H1 (cell line): ENCODE results near the gene OTOP3. TPM values are rescaled to one million over a fixed set of nuclear protein-coding genes. Genes with fewer than 3 reads are reported as not detected.

ENCODE experiments used
- CTCF ChIA-PET: fragments of 300-600 bp; sonication (Branson Sonifier 250); formaldehyde crosslinking; loops from one replicate; lab custom pipeline; 2021; ENCODE audit not compliant: partially characterized antibody; lab: Charles Lee
- POLR2A ChIA-PET: fragments of 300-600 bp; sonication (Branson Sonifier 250); formaldehyde crosslinking; loops from one replicate; lab custom pipeline; 2021; ENCODE audit warnings: inconsistent platforms; ENCODE audit not compliant: partially characterized antibody; lab: Charles Lee
- DNase-seq, 2 experiments: peaks; one replicate each; pipeline versions ENCODE4 v3.0.0 to v3.0.0-alpha.2; 2010 to 2022; ENCODE audit warnings: low spot score in 2 of 2, low read depth in 1 of 2, mixed read lengths in 1 of 2
- FAIRE-seq: peaks from 2 replicates; lab custom pipeline; 2011; peaks lifted over from hg19 to GRCh38; lab: Jason Lieb, UNC
- H2AFZ ChIP-seq: 2 replicates; pipeline ENCODE4 v1.8.1; 2012; ENCODE audit warnings: low read length, inconsistent platforms
- H2AK5ac ChIP-seq: 2 replicates; pipeline ENCODE4 v1.6.1; 2013; ENCODE audit warnings: low read depth, low read length
- H2BK120ac ChIP-seq: replicated peaks from 2 replicates; pipeline ENCODE3; 2013; ENCODE audit warnings: low read depth, low read length, inconsistent platforms
- H2BK12ac ChIP-seq: 2 replicates; pipeline ENCODE4 v1.6.1; 2013; ENCODE audit warnings: low read depth, low read length
- H2BK15ac ChIP-seq: 2 replicates; pipeline ENCODE4 v1.6.1; 2013; ENCODE audit warnings: low read length
- H2BK20ac ChIP-seq: 2 replicates; pipeline ENCODE4 v1.6.1; 2013; ENCODE audit warnings: low read length
- H2BK5ac ChIP-seq: 2 replicates; pipeline ENCODE4 v1.6.1; 2013; ENCODE audit warnings: low read depth, low read length
- H3K14ac ChIP-seq: 2 replicates; pipeline ENCODE4 v1.6.1; 2013; ENCODE audit warnings: inconsistent platforms; ENCODE audit not compliant: insufficient read length
- H3K18ac ChIP-seq: 2 replicates; pipeline ENCODE4 v1.6.1; 2013; ENCODE audit warnings: low read length; ENCODE audit errors: extremely low read depth
- H3K23ac ChIP-seq: 2 replicates; pipeline ENCODE4 v1.6.1; 2013; ENCODE audit warnings: inconsistent platforms; ENCODE audit not compliant: insufficient read length
- H3K23me2 ChIP-seq: 2 replicates; pipeline ENCODE4 v1.6.1; 2013; ENCODE audit warnings: low read depth, low read length
- H3K27ac ChIP-seq: 2 replicates; pipeline ENCODE4 v1.6.1; 2011; ENCODE audit warnings: low read depth, low read length, inconsistent platforms
- H3K27me3 ChIP-seq, 4 experiments: replicated peaks in 1 of 4; 1 replicate in 1 of 4; 2 replicates in 3 of 4; pipeline versions ENCODE4 v1.6.1 to v1.8.1; 2011 to 2013; ENCODE audit warnings: low read length in 3 of 4, mild to moderate bottlenecking in 3 of 4, inconsistent platforms in 2 of 4, mixed read lengths in 2 of 4, moderate library complexity in 1 of 4; ENCODE audit not compliant: control insufficient read depth in 3 of 4, insufficient read depth in 3 of 4; ENCODE audit errors: extremely low read depth in 1 of 4
- H3K36me3 ChIP-seq, 4 experiments: 2 replicates each; pipeline versions ENCODE4 v1.6.1 to v1.8.1; 2011 to 2013; ENCODE audit warnings: mild to moderate bottlenecking in 4 of 4, low read length in 3 of 4, moderate library complexity in 2 of 4, control low read depth in 1 of 4, inconsistent platforms in 1 of 4; ENCODE audit not compliant: insufficient read depth in 4 of 4, control insufficient read depth in 2 of 4
- H3K4ac ChIP-seq: replicated peaks from 2 replicates; pipeline ENCODE3; 2013; ENCODE audit warnings: low read length, low read depth, mixed read lengths, inconsistent platforms; ENCODE audit not compliant: insufficient read length
- H3K4me1 ChIP-seq, 4 experiments: replicated peaks in 1 of 4; 1 replicate in 1 of 4; 2 replicates in 3 of 4; pipeline versions ENCODE4 v1.6.1 to v1.8.1; 2011 to 2013; ENCODE audit warnings: low read length in 3 of 4, inconsistent platforms in 2 of 4, mixed read lengths in 1 of 4; ENCODE audit not compliant: insufficient read depth in 4 of 4, control insufficient read depth in 3 of 4
- H3K4me2 ChIP-seq, 2 experiments: 2 replicates each; pipeline versions ENCODE4 v1.6.1 to v1.8.1; 2011 to 2013; ENCODE audit warnings: low read depth in 2 of 2, low read length in 2 of 2, control low read depth in 1 of 2, inconsistent platforms in 1 of 2, mild to moderate bottlenecking in 1 of 2; ENCODE audit not compliant: insufficient read depth in 1 of 2
- H3K4me3 ChIP-seq, 4 experiments: fragments of 200-600, 300-600 bp in 1 of 4; sonication (generic), shearing (Covaris generic), sonication (Bioruptor Twin) in 1 of 4; 2 replicates each; pipeline versions ENCODE4 v1.5.1 to v1.8.1; 2011 to 2016; ENCODE audit warnings: low read length in 4 of 4, low read depth in 3 of 4, control low read depth in 2 of 4, inconsistent platforms in 2 of 4, mild to moderate bottlenecking in 2 of 4, mixed read lengths in 1 of 4, moderate library complexity in 1 of 4; ENCODE audit not compliant: insufficient read depth in 2 of 4; ENCODE audit errors: extremely low read depth in 1 of 4
- H3K56ac ChIP-seq: replicated peaks from 2 replicates; pipeline ENCODE3; 2013; ENCODE audit warnings: low read depth, mild to moderate bottlenecking, mixed read lengths, low read length, inconsistent platforms; ENCODE audit not compliant: insufficient read length
- H3K79me1 ChIP-seq: 2 replicates; pipeline ENCODE4 v1.6.1; 2013; ENCODE audit warnings: low read depth, low read length, control low read depth
- H3K79me2 ChIP-seq, 2 experiments: 2 replicates each; pipeline versions ENCODE4 v1.6.1 to v1.8.1; 2012 to 2013; ENCODE audit warnings: low read length in 2 of 2, mild to moderate bottlenecking in 2 of 2, inconsistent platforms in 1 of 2; ENCODE audit not compliant: insufficient read depth in 2 of 2, control insufficient read depth in 1 of 2
- H3K9ac ChIP-seq, 4 experiments: replicated peaks in 1 of 4; 1 replicate in 1 of 4; 2 replicates in 3 of 4; pipeline versions ENCODE4 v1.6.1 to v1.8.1; 2011 to 2013; ENCODE audit warnings: low read depth in 3 of 4, low read length in 3 of 4, control low read depth in 2 of 4, mild to moderate bottlenecking in 2 of 4, moderate library complexity in 2 of 4, inconsistent platforms in 1 of 4; ENCODE audit errors: extremely low read depth in 1 of 4
- H3K9me3 ChIP-seq, 2 experiments: 2 replicates each; pipeline versions ENCODE4 v1.6.1 to v1.8.1; 2012 to 2013; ENCODE audit warnings: mild to moderate bottlenecking in 2 of 2, moderate library complexity in 2 of 2, control low read depth in 1 of 2, inconsistent platforms in 1 of 2, low read depth in 1 of 2, low read length in 1 of 2, mixed read lengths in 1 of 2; ENCODE audit not compliant: insufficient read depth in 2 of 2
- H4K20me1 ChIP-seq, 2 experiments: replicated peaks in 1 of 2; 2 replicates each; pipeline versions ENCODE3 to v1.8.1; 2011 to 2013; ENCODE audit warnings: inconsistent platforms in 2 of 2, low read length in 2 of 2, mild to moderate bottlenecking in 1 of 2; ENCODE audit not compliant: insufficient read depth in 2 of 2, control insufficient read depth in 1 of 2
- H4K5ac ChIP-seq: 2 replicates; pipeline ENCODE4 v1.6.1; 2013; ENCODE audit warnings: low read length, low read depth, mixed read lengths, inconsistent platforms; ENCODE audit not compliant: insufficient read length
- H4K8ac ChIP-seq: 2 replicates; pipeline ENCODE4 v1.8.0; 2013; ENCODE audit warnings: mild to moderate bottlenecking, moderate library complexity, low read length, inconsistent platforms; ENCODE audit not compliant: insufficient read depth; ENCODE audit errors: extremely low read depth
- H4K91ac ChIP-seq: replicated peaks from 2 replicates; pipeline ENCODE3; 2013; ENCODE audit warnings: low read length, mixed read lengths, inconsistent platforms; ENCODE audit not compliant: insufficient read length
- ATF3 ChIP-seq: IDR thresholded peaks from 2 replicates; pipeline ENCODE4 v1.6.1; 2011; ENCODE audit warnings: low read depth, mild to moderate bottlenecking, low read length; ENCODE audit not compliant: insufficient read depth
- CREB1 ChIP-seq: IDR thresholded peaks from 2 replicates; pipeline ENCODE4 v1.6.1; 2012; ENCODE audit warnings: inconsistent platforms
- JUN ChIP-seq: IDR thresholded peaks from 2 replicates; pipeline ENCODE4 v1.6.1; 2011; ENCODE audit warnings: low read depth, mild to moderate bottlenecking, improper control_type of control experiment, low read length
- RXRA ChIP-seq: IDR thresholded peaks from 2 replicates; pipeline ENCODE4 v1.6.1; 2011; ENCODE audit warnings: low read depth, mild to moderate bottlenecking, low read length, moderate library complexity; ENCODE audit not compliant: insufficient read depth
- WGBS, 2 experiments: shearing (Covaris generic) in 1 of 2; methylation state at CpG; one replicate each; pipeline versions ENCODE4 v1.1.6 to v1.1.7; 2013 to 2015; ENCODE audit warnings: low lambda C conversion rate in 2 of 2, mixed read lengths in 2 of 2, inconsistent platforms in 1 of 2, low coverage in 1 of 2, missing lambda C conversion rate in 1 of 2; ENCODE audit not compliant: insufficient replicate concordance in 2 of 2, insufficient coverage in 1 of 2, insufficient read length in 1 of 2; ENCODE audit errors: extremely low coverage in 1 of 2, missing lambda C conversion rate in 1 of 2; 5-methylcytosine and 5-hydroxymethylcytosine counted together
- polyA plus RNA-seq, 7 experiments: library from polyadenylated mRNA; depleted of rRNA in 3 of 7; stranded (reverse) in 5 of 7; unstranded in 2 of 7; fragments of >200 nt in 5 of 7; fragments of 200-250 nt in 2 of 7; gene quantifications; 1 replicate in 5 of 7; 2 replicates in 1 of 7; 4 replicates in 1 of 7; pipeline versions ENCODE4 v1.2.1 to v1.2.3, GENCODE V29; 2011 to 2013; ENCODE audit warnings: missing spikeins in 2 of 7, mixed read lengths in 2 of 7
- total RNA-seq: library from RNA; stranded (reverse); fragmentation: NEBNext Ultra II Directional; extraction: Animal tissue kit (Norgen Biotek cat#: 25700); gene quantifications from 2 replicates; pipeline ENCODE4 v1.2.1, GENCODE V29; 2021

Gene OTOP3
- total and polyA plus RNA-seq, 2 of the 8 experiments (the other 6 are each of a cell fraction or from before 2014, with no cell fraction given), result 0.05 TPM; not detected in 1

- Histone ChIP-seq H2AK5ac (peak overlapping the region; percentile 75; the same call in 1 of the 2 replicates), H2BK120ac (no peak overlapping the region), H2AFZ (no peak overlapping the region), H3K27me3 (0 out of 7 replicates have a peak, but pooled peaks cover 0 to 3% (median 0%) of the 10 kb centered on the region in 4 experiments), H3K4me3 (no peak overlapping the region), H3K4me1 (peaks cover 0 to 5% (median 2%) of the 10 kb centered on the region in 4 experiments; a peak in 2 of 7 replicates), H3K36me3 (no peaks in the 10 kb centered on the region), H4K91ac (no peak overlapping the region), H3K9me3 (no peaks in the 10 kb centered on the region), H2BK20ac (no peak overlapping the region), H3K27ac (no peak overlapping the region), H2BK5ac (no peak overlapping the region), H3K9ac (no peak overlapping the region), H3K23ac (no peak overlapping the region), H3K56ac (no peak overlapping the region), H3K14ac (no peak overlapping the region), H3K18ac (peak overlapping the region; percentile 78), H3K4ac (no peak overlapping the region), H3K23me2 (no peaks in the 10 kb centered on the region), H4K8ac (no peak overlapping the region), H3K79me1 (no peaks in the 10 kb centered on the region; the same call in 1 of the 2 replicates), H2BK12ac (peak overlapping the region; percentile 60; the same call in 1 of the 2 replicates), H3K4me2 (no peak overlapping the region; a peak in 1 of 4 replicates), H4K5ac (no peak overlapping the region), H4K20me1 (peaks cover 0 to 2% of the 10 kb centered on the region in 2 experiments), H2BK15ac (no peak overlapping the region), H3K79me2 (no peaks in the 10 kb centered on the region)
- TF ChIP-seq ATF3, result no peak
- TF ChIP-seq RXRA, result no peak
- no peak for TF ChIP-seq CREB1
- no peak for TF ChIP-seq JUN
- CTCF ChIA-PET, result interaction anchor here (0.5 to 49.9 kb wide), 6 partner anchors 1 to 109 kb away, joined by 3 to 1072 read pairs (median 175); partner anchors contain the start of genes MRPL58, OTOP2, OTOP3 and USH1G
- FAIRE-seq (no peak), DNase-seq (no peak)
- WGBS, 2 experiments, result 81% methylated on average over 23 of the region's 24 CpGs; no CpG with 5 or more reads in 1 of the 2 experiments
- POLR2A ChIA-PET, result interaction anchor here (0.7 to 1.4 kb wide), 3 partner anchors 23 to 135 kb away, joined by 3 to 4 read pairs (median 3); partner anchors contain the start of gene SLC16A5
Measured at GRCh38 chr17:74952431-74953133, 16.9 kb downstream of the OTOP3 start.
